Activated naive CD8-positive, alpha-beta T cell treated with anti-CD3 and anti-CD28 coated beads, Interleukin-2, amount 10 ng/mL, durations not matched to agents 7 days and 5 days (primary cell): ENCODE results near the gene ROR1. TPM values are rescaled to one million over a fixed set of nuclear protein-coding genes. Genes with fewer than 3 reads are reported as not detected.

Source experiments
- ATAC-seq: fragments of 150-1000 bp; cut with Tn5 transposase; one replicate; pipeline ENCODE4 v1.10.0; 2021; ENCODE audit warnings: low read depth, moderate library complexity
- POLR2A ChIA-PET: fragments of 350-600 bp; sonication (Branson Sonifier 250); formaldehyde crosslinking; loops from one replicate; lab custom pipeline; 2021; ENCODE audit warnings: antibody characterized with exemption; lab: Charles Lee
- DNase-seq: peaks from one replicate; pipeline ENCODE4 v3.0.0; 2021
- H3K27ac Mint-ChIP-seq: one replicate; pipeline ENCODE4 v1.8.0; 2022; ENCODE audit warnings: mild to moderate bottlenecking, mixed read lengths
- H3K27me3 Mint-ChIP-seq: one replicate; pipeline ENCODE4 v1.8.0; 2022; ENCODE audit warnings: mild to moderate bottlenecking, moderate library complexity, mixed read lengths
- H3K36me3 Mint-ChIP-seq: one replicate; pipeline ENCODE4 v1.8.0; 2021; ENCODE audit warnings: mild to moderate bottlenecking, mixed read lengths
- H3K4me1 Mint-ChIP-seq: one replicate; pipeline ENCODE4 v1.8.0; 2021; ENCODE audit warnings: mixed read lengths
- H3K4me3 Mint-ChIP-seq: one replicate; pipeline ENCODE4 v1.8.0; 2022; ENCODE audit warnings: mild to moderate bottlenecking, moderate library complexity, mixed read lengths
- H3K9me3 Mint-ChIP-seq: one replicate; pipeline ENCODE4 v1.8.0; 2021; ENCODE audit warnings: mixed read lengths
- total RNA-seq, 2 experiments: library from RNA; stranded (reverse); gene quantifications; one replicate each; pipeline ENCODE4 v1.2.3, GENCODE V29; 2021

Gene ROR1
- total RNA-seq, 2 experiments from 2014 or later = not detected

DNA sequence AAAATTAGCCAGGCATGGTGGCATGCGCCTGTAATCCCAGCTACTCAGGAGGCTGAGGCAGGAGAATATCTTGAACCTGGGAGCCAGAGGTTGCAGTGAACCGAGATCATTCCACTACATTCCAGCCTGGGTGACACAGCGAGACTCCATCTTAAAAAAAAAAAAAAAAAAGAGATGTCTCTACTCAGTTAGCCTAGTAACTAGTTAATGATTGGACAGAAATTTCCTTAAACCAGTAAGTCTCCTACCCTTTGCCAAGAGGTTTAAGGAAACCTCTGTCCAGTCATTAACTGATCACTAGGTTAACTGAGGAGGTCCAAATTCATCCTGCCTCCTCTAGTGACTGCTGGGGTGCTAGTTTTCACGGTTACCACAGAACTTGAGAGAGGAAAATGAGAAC is 285.7 kb downstream of the ROR1 start:
- H3K27me3 Mint-ChIP-seq = peaks cover 6% of the 10 kb centered on the region
- peaks cover 2% of the 10 kb centered on the region for H3K4me1 Mint-ChIP-seq
- POLR2A ChIA-PET = no interaction called here
- no peak overlapping the region for H3K4me3 Mint-ChIP-seq
- peaks cover 1% of the 10 kb centered on the region for H3K9me3 Mint-ChIP-seq
- ATAC-seq (no peak), DNase-seq (no peak)
- no peaks in the 10 kb centered on the region for H3K36me3 Mint-ChIP-seq
- H3K27ac Mint-ChIP-seq = no peak overlapping the region

DNA sequence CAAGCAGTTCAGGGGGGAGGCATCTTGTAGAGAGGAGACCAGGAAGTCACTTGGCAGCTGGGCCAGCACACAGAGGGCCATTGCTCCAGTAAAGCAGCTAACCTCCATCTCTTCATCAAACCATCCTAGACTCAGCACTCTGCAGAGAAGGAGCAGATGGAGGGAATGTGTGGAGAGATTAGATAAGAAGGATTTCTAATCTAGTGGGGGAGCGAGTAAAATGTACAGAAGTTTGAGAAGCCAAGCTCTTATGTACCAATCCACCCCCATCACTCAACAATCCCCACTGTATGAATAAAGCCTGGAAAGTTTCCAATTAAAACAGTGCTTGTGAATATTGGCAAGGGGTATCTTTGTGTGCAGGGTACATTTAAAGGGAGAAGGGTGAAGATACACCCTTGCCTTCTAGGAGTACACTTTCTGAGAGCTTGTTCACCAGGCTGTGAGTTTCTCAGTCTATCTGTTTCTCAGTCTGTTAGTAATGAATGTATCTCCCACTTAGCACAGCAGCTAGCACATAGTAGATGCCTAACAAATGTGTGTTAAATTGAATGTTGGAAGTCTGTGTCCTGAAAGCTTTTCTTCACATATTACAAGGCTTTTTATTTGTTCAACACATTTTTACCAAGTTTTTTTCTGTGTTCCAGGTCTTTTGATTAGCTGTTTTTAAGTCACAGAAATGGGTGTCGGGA is 286.9 kb downstream of the ROR1 start:
- DNase-seq = no peak
- Mint-ChIP-seq H3K27me3 (peaks cover 6% of the 10 kb centered on the region), H3K9me3 (peaks cover 1% of the 10 kb centered on the region), H3K27ac (no peak overlapping the region), H3K36me3 (no peaks in the 10 kb centered on the region), H3K4me1 (peaks cover 2% of the 10 kb centered on the region), H3K4me3 (no peak overlapping the region)
- no peak for ATAC-seq
- POLR2A ChIA-PET = no interaction called here

DNA sequence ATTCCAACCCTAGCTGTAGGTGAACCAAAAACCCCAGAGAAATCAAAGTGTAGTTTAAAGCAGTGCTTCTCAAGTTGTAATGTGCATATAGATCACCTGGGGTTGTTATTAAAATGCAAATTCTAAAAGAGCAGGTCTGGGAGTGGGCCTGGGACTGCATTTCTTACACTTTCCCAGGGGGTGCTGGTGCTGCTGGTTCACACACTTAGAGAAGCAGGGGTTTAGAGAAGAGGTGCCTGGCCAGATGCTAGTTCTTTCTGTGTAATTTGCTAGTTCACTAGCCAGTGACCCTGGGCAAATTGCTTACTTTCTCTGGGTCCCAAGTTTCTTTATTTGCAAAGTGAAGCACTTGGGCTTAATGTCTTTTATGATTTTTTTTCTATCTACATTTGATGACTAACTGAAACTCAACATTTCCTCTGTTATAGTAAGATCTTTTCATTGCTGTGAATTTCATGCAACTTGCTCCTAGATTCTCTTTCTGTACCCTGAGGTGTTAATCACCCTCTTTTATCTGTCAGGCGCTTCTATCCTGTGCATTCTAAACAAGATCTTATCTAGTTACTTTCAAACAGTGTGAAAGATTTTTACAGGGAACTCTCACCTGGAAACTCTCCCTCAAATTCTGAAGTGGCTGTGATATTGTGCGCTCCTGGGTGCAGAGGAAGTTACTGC is 287.8 kb downstream of the ROR1 start:
- POLR2A ChIA-PET = no interaction called here
- Mint-ChIP-seq H3K27me3 (peaks cover 6% of the 10 kb centered on the region), H3K36me3 (no peaks in the 10 kb centered on the region), H3K4me3 (no peak overlapping the region), H3K4me1 (peaks cover 2% of the 10 kb centered on the region), H3K9me3 (peaks cover 1% of the 10 kb centered on the region), H3K27ac (no peak overlapping the region)
- DNase-seq = no peak
- no peak for ATAC-seq

DNA sequence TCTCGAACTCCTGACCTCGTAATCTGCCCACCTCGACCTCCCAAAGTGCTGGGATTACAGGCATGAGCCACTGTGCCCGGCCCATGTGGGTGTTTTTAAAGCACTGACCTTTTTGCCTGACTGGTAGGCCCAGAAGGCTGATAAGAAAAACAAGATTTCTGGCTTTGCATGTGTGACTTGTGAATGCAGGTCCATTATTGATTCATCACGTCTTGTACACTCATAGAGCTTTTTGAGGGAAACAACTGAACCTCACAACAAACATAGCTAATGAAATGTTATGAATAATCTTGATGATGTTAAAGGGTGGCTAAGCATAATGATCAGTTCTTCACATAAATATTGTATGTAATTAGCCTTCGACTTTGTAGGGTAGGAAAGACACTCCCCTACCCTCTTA is 288.7 kb downstream of the ROR1 start:
- Mint-ChIP-seq H3K4me3 (no peak overlapping the region), H3K27me3 (peaks cover 6% of the 10 kb centered on the region), H3K4me1 (peaks cover 2% of the 10 kb centered on the region), H3K36me3 (no peaks in the 10 kb centered on the region), H3K9me3 (peaks cover 1% of the 10 kb centered on the region), H3K27ac (no peak overlapping the region)
- POLR2A ChIA-PET = no interaction called here
- ATAC-seq (no peak), DNase-seq (no peak)

DNA sequence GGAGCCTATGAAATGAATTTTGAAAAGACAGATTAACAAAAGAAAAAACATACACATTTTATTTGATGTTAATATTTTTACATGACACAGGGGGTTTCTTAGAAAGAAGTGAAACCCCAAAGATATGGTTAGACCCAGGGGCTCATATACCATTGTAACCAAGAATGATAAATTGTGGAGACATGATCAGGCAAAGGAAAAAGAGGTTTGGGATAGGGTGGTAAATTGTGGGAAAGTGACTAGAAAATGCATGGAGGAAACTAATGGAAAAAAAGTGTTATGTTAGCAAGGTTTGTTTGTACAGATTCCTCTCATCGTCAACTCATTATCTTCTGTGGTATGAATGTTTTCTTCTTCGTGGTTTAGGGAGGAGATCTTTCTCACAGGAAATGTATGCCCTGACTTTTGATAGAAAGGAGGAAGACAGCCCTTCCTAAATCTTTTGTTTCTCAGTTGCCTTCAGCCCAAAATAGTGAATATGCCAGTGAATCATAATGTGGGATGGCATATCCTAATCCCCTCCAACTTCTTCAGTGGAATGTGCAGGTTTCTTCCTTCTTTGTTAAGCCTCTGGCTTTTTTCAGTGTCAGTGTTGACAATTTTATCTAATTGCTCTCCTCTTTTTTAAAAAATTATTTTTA is 289.2 kb downstream of the ROR1 start:
- H3K27ac Mint-ChIP-seq = no peak overlapping the region
- DNase-seq = no peak
- peaks cover 4% of the 10 kb centered on the region for H3K27me3 Mint-ChIP-seq
- peaks cover 2% of the 10 kb centered on the region for H3K4me1 Mint-ChIP-seq
- no peak overlapping the region for H3K4me3 Mint-ChIP-seq
- H3K36me3 Mint-ChIP-seq = no peaks in the 10 kb centered on the region
- no peak for ATAC-seq
- POLR2A ChIA-PET = no interaction called here
- H3K9me3 Mint-ChIP-seq = peaks cover 1% of the 10 kb centered on the region

DNA sequence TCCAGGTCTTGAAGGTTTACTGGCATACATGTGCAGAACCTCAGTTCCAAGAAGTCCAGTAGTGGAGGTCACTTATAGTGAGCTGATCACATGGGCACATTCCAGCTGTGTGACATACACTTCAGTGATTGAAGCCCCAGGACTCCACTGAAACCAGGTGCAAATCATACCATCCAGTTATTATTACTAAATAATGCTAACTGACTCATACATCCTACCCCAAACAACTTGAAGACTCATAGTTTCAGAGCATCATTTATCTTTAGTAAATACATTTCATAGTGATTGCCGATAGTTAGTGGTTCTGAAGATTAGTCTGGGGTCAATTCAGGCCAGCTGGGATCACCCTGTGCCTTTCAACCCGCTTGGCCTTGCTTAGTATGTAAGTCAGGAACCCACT is 291.8 kb downstream of the ROR1 start:
- no peak for ATAC-seq
- H3K36me3 Mint-ChIP-seq = no peaks in the 10 kb centered on the region
- H3K9me3 Mint-ChIP-seq = peaks cover 1% of the 10 kb centered on the region
- H3K4me1 Mint-ChIP-seq = peaks cover 2% of the 10 kb centered on the region
- no peak overlapping the region for H3K27ac Mint-ChIP-seq
- H3K27me3 Mint-ChIP-seq = peaks cover 5% of the 10 kb centered on the region
- DNase-seq = no peak
- POLR2A ChIA-PET = no interaction called here
- no peak overlapping the region for H3K4me3 Mint-ChIP-seq

DNA sequence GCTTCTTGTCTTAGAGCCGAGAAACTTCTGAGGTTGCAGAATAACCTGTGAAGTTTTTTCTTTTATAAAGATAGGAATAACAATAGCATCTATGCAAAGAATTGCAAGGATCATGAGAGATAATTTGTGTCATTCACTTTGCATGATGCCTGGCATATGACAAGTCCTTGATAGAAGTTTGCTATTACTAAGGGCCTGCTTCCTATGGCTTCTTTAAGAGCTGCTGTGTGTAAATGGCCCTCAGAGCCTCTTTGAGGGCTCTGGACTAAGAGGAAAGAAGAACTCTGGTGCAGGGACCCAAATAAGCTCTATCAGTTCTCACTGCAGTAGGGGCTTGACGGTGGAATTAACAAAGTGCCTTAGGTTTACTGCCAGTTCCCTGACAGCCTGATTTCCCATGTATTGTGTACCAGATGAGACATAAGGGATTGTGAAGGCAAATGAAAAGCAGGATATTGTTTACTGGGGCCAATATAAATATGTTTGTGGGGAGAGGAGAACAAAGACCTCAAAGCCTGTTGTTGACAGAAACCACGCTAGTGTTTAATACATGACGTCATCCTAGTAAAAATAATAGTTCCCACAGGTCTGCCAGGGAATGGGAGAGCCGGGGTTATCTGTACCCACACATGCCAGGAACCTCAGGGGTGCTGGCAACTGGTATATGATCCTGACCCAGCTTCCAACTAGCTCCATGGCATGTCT is 298.4 kb downstream of the ROR1 start:
- no peaks in the 10 kb centered on the region for H3K9me3 Mint-ChIP-seq
- H3K27me3 Mint-ChIP-seq = peaks cover 1% of the 10 kb centered on the region
- no peak overlapping the region for H3K27ac Mint-ChIP-seq
- ATAC-seq = no peak
- POLR2A ChIA-PET = no interaction called here
- no peaks in the 10 kb centered on the region for H3K36me3 Mint-ChIP-seq
- H3K4me3 Mint-ChIP-seq = no peak overlapping the region
- no peaks in the 10 kb centered on the region for H3K4me1 Mint-ChIP-seq
- no peak for DNase-seq

DNA sequence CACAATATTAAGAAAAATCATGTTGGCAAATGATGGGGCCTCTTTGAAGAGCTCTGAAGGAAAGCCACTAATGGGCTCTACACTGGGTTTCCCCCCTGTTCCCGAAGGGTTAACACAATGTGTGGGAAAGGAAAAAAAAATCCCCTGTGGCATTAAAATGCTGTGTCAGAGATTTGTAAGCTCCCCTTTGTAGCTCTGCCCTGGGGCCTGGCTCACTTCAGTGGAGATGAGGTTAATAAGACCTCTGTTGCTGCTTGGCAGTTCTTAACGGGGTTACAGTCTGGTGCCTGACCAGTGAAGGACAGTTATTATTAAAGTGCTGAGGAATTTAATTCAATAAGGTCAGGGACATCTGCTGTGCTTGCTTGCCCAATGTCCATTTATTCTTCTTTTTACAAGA is 299.9 kb downstream of the ROR1 start:
- H3K4me3 Mint-ChIP-seq = no peak overlapping the region
- no peak overlapping the region for H3K27ac Mint-ChIP-seq
- ATAC-seq = no peak
- no peaks in the 10 kb centered on the region for H3K4me1 Mint-ChIP-seq
- H3K27me3 Mint-ChIP-seq = peaks cover 1% of the 10 kb centered on the region
- H3K36me3 Mint-ChIP-seq = no peaks in the 10 kb centered on the region
- POLR2A ChIA-PET = no interaction called here
- DNase-seq = no peak
- no peaks in the 10 kb centered on the region for H3K9me3 Mint-ChIP-seq

DNA sequence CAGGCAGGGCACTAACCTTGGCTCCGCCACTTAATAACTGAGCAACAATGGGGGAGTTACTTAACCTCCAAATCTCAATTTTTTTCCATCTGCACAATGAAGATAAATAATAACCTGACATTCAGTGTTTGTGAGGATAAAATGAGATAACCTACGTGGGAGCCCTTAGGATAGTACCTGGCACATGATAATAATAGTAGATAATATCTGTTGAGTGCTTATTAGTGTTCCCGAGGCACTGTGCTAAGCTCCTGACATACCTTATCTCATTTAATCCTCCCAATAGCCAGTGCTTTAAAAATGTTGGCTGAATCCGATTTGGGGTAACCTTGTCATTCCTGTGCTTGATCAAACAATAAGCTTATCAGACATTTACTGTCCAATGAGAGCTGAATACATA is 300.9 kb downstream of the ROR1 start:
- ATAC-seq (no peak), DNase-seq (no peak)
- Mint-ChIP-seq H3K36me3 (no peaks in the 10 kb centered on the region), H3K9me3 (no peaks in the 10 kb centered on the region), H3K4me1 (no peaks in the 10 kb centered on the region), H3K4me3 (no peak overlapping the region), H3K27me3 (no peaks in the 10 kb centered on the region), H3K27ac (no peak overlapping the region)
- POLR2A ChIA-PET = no interaction called here

DNA sequence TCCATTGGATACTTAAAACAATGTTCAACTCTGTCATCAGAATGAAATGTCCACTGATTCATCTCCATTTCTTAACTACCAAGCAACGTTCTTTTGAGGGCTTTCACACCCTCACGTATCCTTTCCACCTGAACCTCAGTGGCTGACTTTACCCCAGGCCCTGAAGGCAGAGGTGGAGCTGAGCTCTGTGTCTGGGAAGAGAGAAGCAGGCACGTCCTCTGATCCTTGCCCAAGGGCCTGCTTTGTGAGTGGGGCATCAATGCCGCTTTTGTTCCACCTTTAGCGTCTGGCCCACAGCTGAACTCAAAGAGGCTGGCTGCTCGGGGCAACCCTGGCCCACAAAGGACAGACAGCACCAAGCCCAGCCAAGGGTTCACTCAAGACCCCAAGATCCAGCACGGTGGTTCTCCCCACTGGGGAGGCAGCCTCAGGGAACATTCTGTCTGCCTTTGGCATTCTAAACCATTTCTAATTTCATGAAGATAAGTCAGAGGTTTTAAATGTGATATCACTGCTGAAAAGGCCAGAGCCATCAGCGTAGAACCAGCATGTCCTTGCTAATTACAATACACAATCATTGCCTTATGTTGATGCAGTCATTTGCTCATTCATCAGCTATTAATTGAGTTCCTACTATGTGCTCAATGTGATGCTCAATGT is 303.6 kb downstream of the ROR1 start:
- no peaks in the 10 kb centered on the region for H3K27me3 Mint-ChIP-seq
- H3K4me1 Mint-ChIP-seq = no peaks in the 10 kb centered on the region
- POLR2A ChIA-PET = no interaction called here
- H3K9me3 Mint-ChIP-seq = no peaks in the 10 kb centered on the region
- no peak overlapping the region for H3K4me3 Mint-ChIP-seq
- no peak overlapping the region for H3K27ac Mint-ChIP-seq
- DNase-seq = no peak
- ATAC-seq = no peak
- H3K36me3 Mint-ChIP-seq = no peaks in the 10 kb centered on the region

DNA sequence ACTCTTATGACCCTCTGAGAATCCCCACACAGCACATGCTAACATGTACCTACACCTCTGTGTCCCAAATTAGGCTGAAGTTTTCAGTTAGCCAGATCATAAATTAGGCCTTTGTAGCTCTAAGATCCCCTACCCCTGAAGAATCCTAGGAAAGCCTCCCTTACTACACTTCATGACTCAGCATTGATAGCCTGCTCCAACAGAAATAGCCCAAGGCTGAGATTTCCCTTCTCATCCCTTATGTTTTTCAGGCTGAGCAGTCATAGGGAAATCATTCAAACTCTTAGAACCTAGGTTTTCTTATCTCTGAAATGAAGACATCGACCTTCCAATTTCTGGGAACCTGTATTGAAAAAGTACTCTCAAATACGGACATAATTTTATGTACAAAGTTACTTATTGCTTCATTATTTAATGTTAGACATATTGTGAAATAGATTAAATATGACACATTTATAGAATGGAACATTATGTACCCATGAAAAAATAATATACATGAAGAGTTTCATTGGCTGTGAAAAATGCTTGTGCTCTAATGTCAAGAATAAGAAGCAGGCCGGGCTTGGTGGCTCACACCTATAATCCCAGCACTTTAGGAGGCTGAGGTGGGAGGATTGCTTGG is 307.2 kb downstream of the ROR1 start:
- no peaks in the 10 kb centered on the region for H3K4me1 Mint-ChIP-seq
- no peak for ATAC-seq
- H3K27ac Mint-ChIP-seq = no peak overlapping the region
- H3K9me3 Mint-ChIP-seq = no peaks in the 10 kb centered on the region
- H3K4me3 Mint-ChIP-seq = no peak overlapping the region
- no peaks in the 10 kb centered on the region for H3K36me3 Mint-ChIP-seq
- no peaks in the 10 kb centered on the region for H3K27me3 Mint-ChIP-seq
- no peak for DNase-seq
- POLR2A ChIA-PET = no interaction called here

DNA sequence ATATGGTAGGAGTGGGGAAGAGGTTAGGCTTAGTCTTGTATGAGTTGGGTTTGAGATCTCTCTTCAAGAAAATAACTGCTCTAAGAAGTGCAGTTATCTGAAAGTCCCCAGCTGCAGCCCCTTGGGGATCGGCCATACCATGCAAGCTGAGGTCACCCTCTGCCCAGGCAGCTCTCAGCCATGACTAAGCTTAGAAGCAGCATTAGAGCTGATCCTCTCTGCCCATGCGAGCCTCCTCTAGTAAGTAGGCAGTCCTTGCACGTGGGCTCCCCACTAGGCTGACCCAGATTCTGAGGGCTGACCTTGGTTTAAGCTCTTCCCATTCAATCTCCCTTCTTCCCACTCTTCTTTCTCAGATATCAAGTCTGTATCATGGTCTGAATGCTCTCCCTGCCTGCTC is 308.6 kb downstream of the ROR1 start:
- Mint-ChIP-seq H3K36me3 (no peaks in the 10 kb centered on the region), H3K9me3 (no peaks in the 10 kb centered on the region), H3K27ac (no peak overlapping the region), H3K4me3 (no peak overlapping the region), H3K4me1 (no peaks in the 10 kb centered on the region), H3K27me3 (no peaks in the 10 kb centered on the region)
- ATAC-seq = no peak
- POLR2A ChIA-PET = no interaction called here
- DNase-seq = no peak

DNA sequence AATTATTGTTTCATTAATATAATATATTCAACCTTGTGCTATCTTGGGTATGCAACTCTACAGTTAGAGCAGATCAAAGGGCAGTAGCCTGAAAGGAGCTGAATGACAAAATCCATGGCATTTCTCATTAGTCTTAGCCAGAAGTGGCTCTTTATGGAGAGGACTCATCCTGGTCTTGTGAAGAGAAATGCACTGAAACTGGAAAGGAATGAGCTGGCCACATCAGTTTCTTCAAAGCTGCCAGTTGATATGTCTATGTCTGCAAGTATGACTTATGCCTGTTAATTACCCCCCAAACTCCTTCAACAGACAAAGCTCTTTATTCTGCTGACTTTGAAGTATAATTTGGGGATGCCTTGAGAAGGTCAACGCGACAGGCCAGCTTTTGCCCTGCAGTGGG is 310.6 kb downstream of the ROR1 start:
- no peak overlapping the region for H3K27ac Mint-ChIP-seq
- no peaks in the 10 kb centered on the region for H3K9me3 Mint-ChIP-seq
- no peak overlapping the region for H3K4me3 Mint-ChIP-seq
- no peak for DNase-seq
- H3K4me1 Mint-ChIP-seq = no peaks in the 10 kb centered on the region
- no peaks in the 10 kb centered on the region for H3K36me3 Mint-ChIP-seq
- no peaks in the 10 kb centered on the region for H3K27me3 Mint-ChIP-seq
- POLR2A ChIA-PET = no interaction called here
- no peak for ATAC-seq
